Measurements from ENCODE around the gene LY6G6C. TPM values are rescaled to one million over a fixed set of nuclear protein-coding genes. Genes with fewer than 3 reads are reported as not detected.

The LY6G6C gene
- total RNA-seq, 1 donor from 2014 or later, result not detected

DNA sequence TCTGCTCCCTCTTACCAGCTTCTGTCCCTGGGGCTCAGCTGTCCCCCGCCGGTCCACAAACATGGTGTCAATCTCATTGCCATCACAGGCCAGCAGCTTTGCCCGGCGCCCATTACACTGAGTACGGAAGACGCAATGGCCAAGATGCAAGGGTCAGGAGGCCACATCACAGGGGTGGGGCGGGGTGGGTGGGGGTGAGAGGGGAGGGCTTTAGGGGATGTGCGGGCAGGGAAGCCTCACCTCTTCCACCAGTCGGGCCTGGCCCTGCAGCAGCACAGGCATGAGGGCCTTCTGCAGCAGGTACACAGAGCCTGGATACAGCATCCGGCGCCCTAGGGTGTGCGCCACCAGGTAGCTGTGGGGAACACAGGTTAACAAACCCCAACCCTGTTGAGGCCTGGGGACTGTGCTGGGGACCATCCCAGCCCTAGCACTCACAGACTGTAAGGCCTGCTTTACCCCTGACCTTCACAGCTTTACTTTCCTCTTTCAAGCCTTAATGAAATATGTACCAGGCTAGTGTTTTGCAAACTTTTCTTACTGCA is 29.9 kb downstream of the LY6G6C start:
- ATAC-seq (ENCODE audit: poor library complexity), result no peak
- DNase-seq, result no peak
- intact Hi-C loops (cut with DNase I), result no loop called here

DNA sequence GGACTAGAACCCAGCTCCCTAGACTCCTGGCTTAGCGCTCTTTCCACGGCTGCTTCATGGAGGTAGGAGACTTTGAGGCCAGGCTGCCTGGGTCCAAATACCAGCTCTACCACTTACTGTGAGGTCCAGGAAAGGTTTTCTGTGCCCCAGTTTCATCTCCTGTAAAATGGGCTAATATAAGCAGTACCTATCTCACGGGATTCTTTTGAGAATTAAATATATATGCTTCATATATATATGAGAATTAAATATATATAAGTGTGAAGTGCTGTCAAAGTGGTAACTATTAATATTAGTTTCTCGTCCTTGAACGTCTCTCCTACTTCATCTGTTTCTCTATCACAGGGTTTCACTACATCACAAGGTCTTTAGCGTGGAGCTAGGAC is 30.5 kb downstream of the LY6G6C start:
- intact Hi-C loops (cut with DNase I), result no loop called here
- DNase-seq (no peak), ATAC-seq (ENCODE audit: poor library complexity) (no peak)

DNA sequence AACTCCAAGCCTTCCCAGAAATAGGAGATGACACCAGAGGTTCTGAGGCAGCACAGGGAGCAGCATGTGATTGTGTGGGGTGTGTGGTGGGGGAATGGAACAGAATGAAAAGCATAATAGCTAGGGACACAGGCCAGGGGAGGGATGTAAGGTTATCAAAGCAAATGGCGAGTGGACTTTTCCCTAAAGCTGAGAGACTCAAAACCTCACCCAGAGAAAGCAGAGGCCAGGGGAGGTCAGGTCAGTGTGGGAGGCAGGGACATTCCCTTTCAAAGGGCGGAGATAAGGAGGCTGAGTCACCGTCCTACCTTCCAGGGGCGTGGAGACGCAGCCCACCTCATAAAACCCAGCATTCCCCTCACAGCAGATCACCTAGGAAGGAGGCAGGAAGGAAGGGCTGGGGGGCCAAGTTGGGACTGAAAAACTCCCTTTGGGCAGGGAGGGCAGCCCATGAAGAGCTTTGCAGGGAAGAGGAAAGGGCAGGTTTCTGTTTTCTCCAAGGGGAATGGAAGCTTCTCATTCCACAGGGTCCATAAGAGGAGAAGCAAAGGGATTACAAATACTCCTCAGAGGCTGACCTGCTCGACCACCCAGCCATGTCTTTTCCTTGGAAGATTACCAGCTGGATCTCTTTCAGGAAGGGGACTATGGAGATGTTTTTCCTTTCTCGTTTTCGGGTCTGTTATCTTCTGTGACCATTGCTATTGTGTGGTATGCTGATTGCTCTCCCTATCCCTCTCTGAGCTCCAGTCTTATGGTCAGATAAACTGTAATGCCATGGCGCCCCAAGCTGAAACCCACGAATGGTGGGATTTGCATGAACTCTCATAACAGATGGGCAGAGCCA is 31.1 kb downstream of the LY6G6C start:
- DNase-seq (no peak), ATAC-seq (ENCODE audit: poor library complexity) (no peak)
- intact Hi-C loops (cut with DNase I), result no loop called here

DNA sequence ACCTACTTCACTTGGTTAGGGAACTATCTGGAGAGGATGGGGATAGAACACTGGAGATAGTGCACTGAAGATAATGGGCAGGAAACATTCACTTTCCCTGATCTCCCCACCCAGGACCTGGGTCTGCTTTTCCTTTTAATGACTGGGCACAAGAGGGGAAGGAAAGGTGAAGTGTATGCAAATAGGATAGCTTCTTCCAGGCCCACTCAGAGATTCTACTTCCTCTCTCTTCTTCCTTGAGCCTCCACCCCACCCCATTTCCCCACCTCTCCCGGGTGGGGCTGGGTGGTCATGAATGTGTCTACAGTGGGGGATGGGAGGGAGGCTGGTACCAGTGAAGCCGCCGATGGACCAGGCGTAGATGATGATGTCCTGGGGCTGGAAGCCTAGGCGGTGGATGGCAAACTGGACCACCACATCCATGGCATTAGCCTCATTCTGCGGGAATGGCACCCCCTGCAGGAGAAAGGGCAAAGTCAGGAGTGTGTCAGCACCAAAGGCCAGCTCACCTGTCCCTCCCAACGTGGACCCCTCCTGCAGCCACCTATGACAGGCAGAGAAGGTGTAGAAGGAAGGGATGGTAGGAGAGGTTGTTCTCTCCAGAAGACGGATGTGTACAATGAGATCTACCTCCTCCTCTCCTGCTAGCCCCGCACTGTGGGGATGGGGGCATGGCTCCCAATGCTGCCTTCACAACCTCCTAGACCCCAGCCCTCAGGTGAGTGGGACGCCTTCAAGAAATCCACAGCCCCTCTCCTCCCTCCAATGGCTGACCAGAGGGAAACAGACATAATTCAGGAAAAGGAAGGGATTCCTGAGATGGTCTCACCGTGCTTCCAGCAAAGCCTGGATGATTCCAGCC is 32.1 kb downstream of the LY6G6C start:
- intact Hi-C loops (cut with DNase I), result loop anchor here (10.0 kb wide), 1 partner anchor 85 kb away; the partner anchor contains the start of gene VWA7
- ATAC-seq (ENCODE audit: poor library complexity), result no peak
- DNase-seq, result no peak

DNA sequence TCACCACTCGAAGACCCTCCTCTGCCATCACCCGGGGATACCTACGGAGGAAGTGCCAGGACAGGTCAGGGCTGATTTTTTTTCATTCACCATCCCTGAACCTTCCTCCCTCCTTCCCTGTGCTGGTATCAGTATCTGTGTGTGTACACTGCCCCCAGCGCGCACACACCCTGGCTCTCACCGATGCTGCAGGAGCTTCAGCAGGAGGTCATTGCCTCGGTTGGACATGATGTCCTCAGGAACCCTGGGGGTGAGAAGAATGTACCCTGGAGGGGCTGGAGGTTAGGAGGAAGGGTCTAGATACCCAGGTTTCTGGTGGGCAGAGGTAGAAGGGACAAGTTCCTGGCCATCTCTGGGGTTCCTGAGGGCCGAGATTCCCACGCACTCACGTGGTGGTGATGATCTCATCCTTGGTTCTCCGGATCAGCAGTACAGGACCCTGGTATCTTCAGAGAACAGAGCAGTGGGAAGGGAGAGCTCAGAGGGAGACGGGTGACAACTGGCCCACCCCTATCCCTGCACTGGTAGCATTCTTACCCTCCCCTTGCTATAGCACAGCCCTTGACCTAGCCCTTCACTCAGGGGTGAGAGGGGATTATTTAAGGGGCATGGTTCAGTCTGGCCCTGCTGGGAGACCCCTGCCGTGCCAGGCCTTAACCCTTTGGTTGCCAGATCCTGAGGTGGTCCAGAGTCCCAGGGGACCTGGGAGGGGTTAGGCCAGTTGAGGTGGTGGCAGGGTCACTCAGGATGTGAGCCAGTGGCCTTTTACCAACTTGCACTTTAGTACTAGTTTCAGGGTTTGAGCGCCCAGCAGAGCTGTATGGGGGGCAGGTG is 33.5 kb downstream of the LY6G6C start:
- intact Hi-C loops (cut with DNase I), result loop anchor here (10.0 kb wide), 1 partner anchor 87 kb away; the partner anchor contains the start of gene VWA7
- no peak for DNase-seq
- ATAC-seq (ENCODE audit: poor library complexity), result no peak

DNA sequence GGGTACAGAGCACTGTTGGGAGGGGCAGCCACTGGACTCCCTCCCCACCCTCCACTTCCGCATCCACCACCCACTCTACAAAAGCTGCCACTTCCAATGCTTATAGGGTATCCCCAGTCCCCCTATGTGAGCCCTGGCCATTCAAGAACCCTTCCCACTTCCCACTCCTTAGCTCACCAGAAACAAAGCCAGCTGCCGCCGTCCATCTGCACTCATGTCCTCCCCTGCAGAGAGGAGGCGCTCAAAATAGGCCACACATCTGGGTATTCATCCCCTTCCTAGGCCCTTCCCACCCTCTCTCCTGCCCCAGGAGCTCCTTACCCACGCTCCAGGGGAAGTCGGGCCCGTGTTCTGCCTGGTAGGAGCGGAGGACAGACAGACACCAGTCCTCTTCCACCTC is 34.2 kb downstream of the LY6G6C start:
- DNase-seq (no peak), ATAC-seq (ENCODE audit: poor library complexity) (no peak)
- intact Hi-C loops (cut with DNase I), result loop anchor here (10.0 kb wide), 1 partner anchor 87 kb away; the partner anchor contains the start of gene VWA7

DNA sequence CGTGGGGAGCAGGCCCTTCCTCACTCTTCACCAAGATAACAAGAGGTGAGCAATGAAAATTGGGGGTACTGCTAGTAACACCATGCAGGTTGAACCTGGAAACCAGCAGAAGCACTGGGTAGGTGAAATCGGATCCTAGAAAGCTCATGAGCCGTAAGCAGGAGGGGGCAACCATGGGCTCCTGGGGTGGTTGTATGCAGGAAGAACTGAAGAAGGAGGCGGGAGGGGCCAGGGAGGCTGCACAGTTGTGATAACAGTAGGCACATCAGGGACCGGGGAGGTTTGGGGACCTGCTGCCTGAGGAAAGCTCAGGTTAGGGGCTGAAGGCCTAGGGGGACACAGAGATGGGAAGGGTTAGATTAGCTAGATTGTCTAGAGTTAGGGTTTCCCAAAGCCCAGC is 35.1 kb downstream of the LY6G6C start:
- intact Hi-C loops (cut with DNase I), result loop anchor here (10.0 kb wide), 1 partner anchor 88 kb away; the partner anchor contains the start of gene VWA7
- no peak for DNase-seq
- no peak for ATAC-seq (ENCODE audit: poor library complexity)

DNA sequence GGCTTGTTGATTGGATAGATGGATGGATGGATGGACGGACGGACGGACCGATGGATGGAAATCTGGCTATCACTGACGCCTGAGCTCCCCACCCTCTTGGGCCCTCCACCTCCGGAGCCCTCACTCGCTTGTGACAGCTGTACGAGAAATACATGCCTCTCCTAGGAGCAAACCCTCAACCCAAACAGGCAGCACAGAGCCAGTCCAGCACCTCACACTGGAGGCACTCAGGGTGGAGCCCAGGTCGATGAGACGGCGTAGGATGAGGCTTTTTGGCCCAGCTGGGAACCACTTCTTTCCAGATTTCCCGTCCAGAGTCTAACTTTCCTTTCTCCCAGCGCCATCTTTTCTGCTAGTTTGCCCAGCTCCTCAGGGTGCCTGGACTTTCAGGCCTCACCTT is 38.0 kb downstream of the LY6G6C start:
- no peak for ATAC-seq (ENCODE audit: poor library complexity)
- intact Hi-C loops (cut with DNase I), result loop anchor here (5.0 to 10.0 kb wide), 2 partner anchors 91 to 269 kb away; partner anchors contain the start of gene VWA7

DNA sequence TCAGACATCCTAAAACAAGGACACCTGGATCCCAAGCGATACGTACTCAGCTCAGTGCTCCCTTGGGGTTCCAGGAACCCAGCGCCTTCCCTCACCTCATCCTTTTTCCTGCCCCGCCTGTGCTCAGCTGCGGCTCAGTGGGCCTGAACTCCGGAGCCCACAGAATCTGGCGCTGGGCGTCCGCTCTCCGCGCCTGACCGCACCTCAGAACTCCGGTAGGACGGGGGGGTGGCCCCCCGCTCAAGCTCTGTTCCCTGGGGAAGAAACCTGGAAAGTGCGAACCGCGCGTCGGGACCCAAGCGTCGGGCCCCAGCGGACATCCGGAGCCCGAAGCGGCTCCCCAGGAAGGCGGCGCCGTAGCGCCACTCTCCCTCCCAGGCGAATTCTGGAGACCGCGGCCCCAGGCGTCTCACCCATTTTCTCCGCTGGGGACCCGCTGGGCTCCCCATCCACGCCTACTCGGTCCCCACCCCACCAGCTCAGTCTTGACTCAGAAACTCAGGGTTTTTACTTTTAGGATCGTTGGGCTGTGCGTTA is 40.3 kb downstream of the LY6G6C start:
- DNase-seq (peak; percentile 67), ATAC-seq (ENCODE audit: poor library complexity) (peak; percentile 76)
- intact Hi-C loops (cut with DNase I), result loop anchor here (2.0 to 10.0 kb wide), 3 partner anchors 94 to 271 kb away; partner anchors contain the start of gene VWA7

More for the DNA sequence above, 38.0 kb downstream of the LY6G6C start:
- DNase-seq, result no peak

DNA sequence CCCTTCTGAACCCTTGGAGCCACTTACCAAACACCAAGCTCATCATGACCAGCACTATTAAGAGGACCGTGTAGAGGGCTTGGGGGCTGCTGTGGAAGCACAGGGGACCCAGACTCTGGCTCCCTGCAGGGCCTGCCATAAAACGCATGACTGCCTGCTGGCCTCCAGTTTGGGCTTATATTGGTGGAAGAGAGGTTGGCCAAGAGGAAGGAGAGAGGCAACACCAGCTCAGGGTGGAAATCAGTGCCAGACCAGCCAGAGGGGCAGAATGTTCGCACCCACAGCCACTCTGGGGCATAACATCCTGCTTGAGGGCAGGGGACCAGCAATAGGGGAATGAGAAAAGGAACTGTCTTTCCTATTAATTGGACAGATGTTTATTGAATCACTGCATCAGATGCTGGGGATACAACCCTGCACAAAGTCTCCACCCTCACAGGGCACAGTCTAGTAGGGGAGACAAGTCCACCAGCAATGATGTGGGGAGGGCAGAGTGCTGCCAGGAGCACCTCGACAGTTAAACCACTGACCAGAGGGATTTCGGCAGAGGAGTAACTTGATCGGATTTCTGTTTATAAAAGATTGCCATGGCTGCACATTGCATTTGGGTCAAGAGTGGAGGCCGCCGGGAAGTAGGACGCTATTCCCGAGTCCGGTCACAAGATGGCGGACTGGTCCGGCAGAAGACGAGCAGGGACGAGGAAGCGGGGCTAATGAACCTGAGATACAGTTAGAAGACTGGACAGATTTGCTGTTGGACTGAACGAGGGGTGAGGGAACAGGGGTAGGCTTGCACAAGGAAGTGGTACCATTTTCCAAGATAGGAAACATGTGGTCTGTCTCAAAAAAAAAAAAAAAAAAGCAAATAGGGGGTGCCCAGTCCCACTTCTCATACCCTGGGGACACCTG is 41.1 kb downstream of the LY6G6C start, which contains the start of gene LY6G5C:
TSS of gene LY6G5C (minus strand) at position 842 of the 909 bp plus-strand sequence. CDS start at position 148, 694 bp downstream.
- intact Hi-C loops (cut with DNase I), result loop anchor here (2.0 to 10.0 kb wide), 3 partner anchors 94 to 272 kb away; partner anchors contain the start of gene VWA7
- peak; percentile 94 for ATAC-seq (ENCODE audit: poor library complexity)
- peak; percentile 88 for DNase-seq

DNA sequence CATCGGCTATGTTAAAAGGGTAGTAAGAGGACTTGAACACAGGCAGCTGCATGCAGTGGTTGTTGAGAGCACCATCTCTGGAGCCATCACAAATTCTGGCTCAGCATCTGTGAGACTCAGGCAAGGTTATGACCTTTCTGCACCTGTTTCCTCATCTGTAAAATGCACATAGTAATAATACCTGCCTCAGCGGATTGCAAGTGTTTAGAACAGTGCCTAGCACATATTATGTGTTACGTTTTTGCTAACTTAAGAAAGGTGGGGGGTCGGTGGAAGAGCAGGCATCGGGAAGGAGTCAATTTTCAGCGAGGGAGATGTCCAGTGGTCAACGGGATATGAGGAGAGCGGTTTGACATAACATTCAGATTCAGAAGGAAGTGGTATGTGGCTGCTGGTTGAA is 43.6 kb downstream of the LY6G6C start:
- intact Hi-C loops (cut with DNase I), result no loop called here
- no peak for DNase-seq
- ATAC-seq (ENCODE audit: poor library complexity), result no peak

DNA sequence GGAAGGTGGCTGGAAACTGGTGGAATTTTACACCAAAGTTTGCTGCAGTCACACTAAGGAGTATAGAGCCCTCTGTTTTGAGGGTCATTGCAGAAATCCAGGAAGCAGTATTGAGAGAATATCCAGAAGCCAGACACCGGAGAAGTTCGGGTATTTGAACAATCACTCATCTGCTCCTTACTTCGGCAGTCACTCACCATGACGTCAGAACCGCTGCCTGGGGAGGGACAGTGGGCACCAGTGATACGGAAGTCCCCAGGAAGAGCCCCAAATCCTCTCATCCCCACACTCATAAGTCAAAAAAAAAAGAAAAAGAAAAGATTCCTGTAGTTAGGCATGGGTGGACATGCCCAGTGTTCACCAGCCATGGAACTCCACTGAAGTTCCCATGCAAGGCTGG is 44.6 kb downstream of the LY6G6C start:
- no peak for DNase-seq
- ATAC-seq (ENCODE audit: poor library complexity), result no peak
- intact Hi-C loops (cut with DNase I), result no loop called here

DNA sequence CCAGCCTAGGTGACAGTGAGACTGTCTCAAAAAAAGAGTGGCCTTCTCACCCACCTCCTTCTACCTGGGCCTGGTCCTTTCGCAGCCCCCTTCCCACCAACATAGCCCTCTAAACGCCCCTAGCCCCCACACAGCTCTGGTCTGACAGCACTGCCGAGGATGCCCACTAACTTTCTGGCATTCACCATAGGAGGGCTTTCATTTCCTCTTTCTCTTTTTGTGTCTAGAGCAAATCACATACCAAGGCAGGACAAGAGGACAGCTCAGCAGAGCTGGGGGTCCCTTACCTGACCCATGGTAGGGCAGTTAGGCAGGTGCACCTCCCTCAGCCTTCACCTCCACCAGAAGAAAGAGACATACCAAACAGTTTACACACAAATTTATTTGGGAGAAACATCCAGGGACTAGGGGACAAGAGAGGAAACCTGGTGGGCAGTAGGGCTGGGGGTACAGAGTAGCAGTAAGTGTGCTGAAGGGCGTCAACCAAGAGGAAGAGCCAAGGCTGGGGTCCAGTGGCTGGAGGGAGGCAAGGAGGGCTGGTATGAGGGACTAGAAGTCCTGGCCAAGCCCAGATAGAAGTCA is 45.1 kb downstream of the LY6G6C start:
- intact Hi-C loops (cut with DNase I), result no loop called here
- no peak for ATAC-seq (ENCODE audit: poor library complexity)
- DNase-seq, result no peak

DNA sequence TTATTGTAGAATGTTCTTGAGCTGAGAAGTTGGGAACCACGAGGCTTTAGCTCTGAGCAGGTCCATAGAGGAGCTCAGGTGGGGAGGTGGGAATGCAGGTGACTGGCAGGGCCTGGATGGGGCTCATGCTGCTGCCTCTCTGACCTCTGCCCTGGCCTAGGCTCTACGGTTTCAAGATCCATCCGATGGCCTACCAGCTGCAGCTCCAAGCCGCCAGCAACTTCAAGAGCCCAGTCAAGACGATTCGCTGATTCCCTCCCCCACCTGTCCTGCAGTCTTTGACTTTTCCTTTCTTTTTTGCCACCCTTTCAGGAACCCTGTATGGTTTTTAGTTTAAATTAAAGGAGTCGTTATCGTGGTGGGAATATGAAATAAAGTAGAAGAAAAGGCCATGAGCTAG is 51.9 kb downstream of the LY6G6C start, which contains the start of gene LY6G5B:
TSS of gene LY6G5B (plus strand) at position 301 of the 400 bp plus-strand sequence. CDS start 975 bp downstream, outside the sequence.
- no peak for ATAC-seq (ENCODE audit: poor library complexity)
- DNase-seq, result no peak
- intact Hi-C loops (cut with DNase I), result no loop called here

Measured in Right ventricle myocardium superior (tissue), 1 donor.